HEK293 (cell line): ENCODE measurements around the gene HS3ST5.
A peak's percentile ranks its signal among the peaks of the same experiment; 100 is the strongest.

Source experiments
- CTCF ChIA-PET: fragments of 350-600 bp; formaldehyde crosslinking; extraction: SDS; loops from one replicate; lab custom pipeline; 2021; ENCODE audit warnings: antibody characterized with exemption; lab: Yijun Ruan, JAX
- POLR2A ChIA-PET: fragments of 300-600 bp; formaldehyde crosslinking; extraction: SDS; loops from one replicate; lab custom pipeline; 2020; ENCODE audit warnings: antibody characterized with exemption, inconsistent platforms; lab: Yijun Ruan, JAX
- H3K27ac ChIP-seq: fragments of 200-500 bp; sonication (Bioruptor generic); 2 replicates; pipeline ENCODE4 v1.5.1; 2014; ENCODE audit warnings: low read depth, low read length, control low read depth, inconsistent platforms; ENCODE audit errors: extremely low read depth
- H3K36me3 ChIP-seq, 2 experiments: fragments of 200-500 bp in 1 of 2; sonication (Bioruptor generic) in 1 of 2; 1 replicate in 1 of 2; 2 replicates in 1 of 2; pipeline ENCODE4 v1.5.1; 2014 to 2017; ENCODE audit warnings: inconsistent platforms in 2 of 2, low read length in 2 of 2; ENCODE audit not compliant: control insufficient read depth in 2 of 2, insufficient read depth in 1 of 2
- H3K4me1 ChIP-seq: fragments of 200-500 bp; sonication (Bioruptor generic); 2 replicates; pipeline ENCODE4 v1.5.1; 2014; ENCODE audit warnings: mild to moderate bottlenecking, low read length, inconsistent platforms; ENCODE audit not compliant: control insufficient read depth, insufficient read depth
- H3K4me3 ChIP-seq: 2 replicates; pipeline ENCODE4 v1.5.1; 2011; ENCODE audit warnings: low read depth, mild to moderate bottlenecking, control low read depth, low read length, moderate library complexity
- H3K9me3 ChIP-seq: fragments of 200-500 bp; sonication (Bioruptor generic); 2 replicates; pipeline ENCODE4 v1.5.1; 2014; ENCODE audit warnings: low read depth, low read length, inconsistent platforms; ENCODE audit not compliant: control insufficient read depth, insufficient read depth
- BCL11A ChIP-seq: fragments of 450-650 bp; formaldehyde crosslinking; IDR thresholded peaks from 2 replicates; pipeline ENCODE4 v1.5.1; 2016; ENCODE audit warnings: low read depth, missing biosample characterization, missing genetic modification characterization
- FEZF1 ChIP-seq: fragments of 450-650 bp; formaldehyde crosslinking; IDR thresholded peaks from 2 replicates; pipeline ENCODE4 v1.5.1; 2016; ENCODE audit warnings: missing biosample characterization, missing genetic modification characterization
- GLI2 ChIP-seq: fragments of 450-650 bp; formaldehyde crosslinking; IDR thresholded peaks from 2 replicates; pipeline ENCODE4; 2017; ENCODE audit warnings: missing biosample characterization, missing genetic modification characterization, low read depth, borderline replicate concordance
- KLF17 ChIP-seq: fragments of 450-650 bp; formaldehyde crosslinking; IDR thresholded peaks from 2 replicates; pipeline ENCODE4 v1.5.1; 2016; ENCODE audit warnings: missing biosample characterization, missing genetic modification characterization
- KLF9 ChIP-seq: fragments of 450-650 bp; formaldehyde crosslinking; IDR thresholded peaks from 2 replicates; pipeline ENCODE4 v1.5.1; 2016; ENCODE audit warnings: missing biosample characterization, missing genetic modification characterization, low read depth
- MYNN ChIP-seq: fragments of 450-650 bp; formaldehyde crosslinking; IDR thresholded peaks from 2 replicates; pipeline ENCODE4 v1.5.1; 2016; ENCODE audit warnings: missing biosample characterization, missing genetic modification characterization, borderline replicate concordance
- REPIN1 ChIP-seq: fragments of 450-650 bp; formaldehyde crosslinking; IDR thresholded peaks from 2 replicates; pipeline ENCODE4 v1.5.1; 2017; ENCODE audit warnings: missing biosample characterization, missing genetic modification characterization, low read depth
- WT1 ChIP-seq: fragments of 450-650 bp; formaldehyde crosslinking; IDR thresholded peaks from 2 replicates; pipeline ENCODE4 v1.5.1; 2016; ENCODE audit warnings: missing biosample characterization, missing genetic modification characterization
- ZFHX2 ChIP-seq: fragments of 450-650 bp; formaldehyde crosslinking; conservative IDR thresholded peaks from 2 replicates; pipeline ENCODE4 v1.5.1; 2016; ENCODE audit warnings: missing biosample characterization, missing genetic modification characterization
- ZNF18 ChIP-seq: fragments of 450-650 bp; formaldehyde crosslinking; IDR thresholded peaks from 2 replicates; pipeline ENCODE4 v1.5.1; 2016; ENCODE audit warnings: missing biosample characterization, missing genetic modification characterization
- ZNF2 ChIP-seq: fragments of 450-650 bp; formaldehyde crosslinking; IDR thresholded peaks from 2 replicates; pipeline ENCODE4 v1.5.1; 2016; ENCODE audit warnings: missing biosample characterization, missing genetic modification characterization
- ZNF202 ChIP-seq: fragments of 450-650 bp; formaldehyde crosslinking; IDR thresholded peaks from 2 replicates; pipeline ENCODE4 v1.5.1; 2016; ENCODE audit warnings: missing biosample characterization, missing genetic modification characterization, borderline replicate concordance
- ZNF223 ChIP-seq: fragments of 450-650 bp; formaldehyde crosslinking; IDR thresholded peaks from 2 replicates; pipeline ENCODE4 v1.5.1; 2016; ENCODE audit warnings: missing biosample characterization, missing genetic modification characterization
- ZNF335 ChIP-seq: fragments of 450-650 bp; formaldehyde crosslinking; conservative IDR thresholded peaks from 2 replicates; pipeline ENCODE4 v1.5.1; 2016; ENCODE audit warnings: missing biosample characterization, missing genetic modification characterization
- ZNF350 ChIP-seq: fragments of 450-650 bp; formaldehyde crosslinking; IDR thresholded peaks from 2 replicates; pipeline ENCODE4 v1.5.0; 2017; ENCODE audit warnings: missing biosample characterization, mild to moderate bottlenecking, missing genetic modification characterization
- ZNF394 ChIP-seq: fragments of 450-650 bp; formaldehyde crosslinking; IDR thresholded peaks from 2 replicates; pipeline ENCODE4 v1.5.1; 2016; ENCODE audit warnings: missing biosample characterization, missing genetic modification characterization, mild to moderate bottlenecking, moderate library complexity, borderline replicate concordance
- ZNF426 ChIP-seq: fragments of 450-650 bp; formaldehyde crosslinking; IDR thresholded peaks from 2 replicates; pipeline ENCODE4 v1.5.1; 2017; ENCODE audit warnings: missing biosample characterization, missing genetic modification characterization, mild to moderate bottlenecking, inconsistent platforms, moderate library complexity
- ZNF510 ChIP-seq: fragments of 450-650 bp; formaldehyde crosslinking; IDR thresholded peaks from 2 replicates; pipeline ENCODE4 v1.5.1; 2018; ENCODE audit warnings: mild to moderate bottlenecking, missing genetic modification characterization, missing biosample characterization; ENCODE audit not compliant: insufficient replicate concordance
- ZNF571 ChIP-seq: fragments of 450-650 bp; formaldehyde crosslinking; IDR thresholded peaks from 2 replicates; pipeline ENCODE4 v1.5.0; 2017; ENCODE audit warnings: missing biosample characterization, missing genetic modification characterization
- ZNF692 ChIP-seq: fragments of 450-650 bp; formaldehyde crosslinking; IDR thresholded peaks from 2 replicates; pipeline ENCODE4 v1.5.1; 2016; ENCODE audit warnings: missing biosample characterization, missing genetic modification characterization
- ZNF837 ChIP-seq: fragments of 450-650 bp; formaldehyde crosslinking; IDR thresholded peaks from 2 replicates; pipeline ENCODE4 v1.5.1; 2016; ENCODE audit warnings: missing biosample characterization, missing genetic modification characterization
- ZSCAN5A ChIP-seq: fragments of 450-650 bp; formaldehyde crosslinking; IDR thresholded peaks from 2 replicates; pipeline ENCODE4 v1.5.1; 2016; ENCODE audit warnings: missing biosample characterization, missing genetic modification characterization

Gene HS3ST5

GRCh38 chr6:114339706-114340105, 3.1 kb downstream of the HS3ST5 start:
- H3K36me3 ChIP-seq = no peaks in the 10 kb centered on the region
- peaks cover 12% of the 10 kb centered on the region for H3K4me1 ChIP-seq
- ChIA-PET POLR2A (no interaction called here), CTCF (interaction anchor here (1.1 kb wide), 1 partner anchor 345 kb away, joined by 3 read pairs; no protein-coding TSS in a partner anchor)
- no peak overlapping the region for H3K27ac ChIP-seq
- no peaks in the 10 kb centered on the region for H3K9me3 ChIP-seq
- no peak for TF ChIP-seq ZNF335 (tag by site-specific recombination)
- no peak for TF ChIP-seq ZNF350 (tag by site-specific recombination)
- peak; percentile 56; the same call in 1 of the 2 replicates for TF ChIP-seq ZFHX2 (tag by site-specific recombination)
- no peak for TF ChIP-seq GLI2 (tag by site-specific recombination)
- TF ChIP-seq ZNF2 (tag by site-specific recombination) = no peak
- TF ChIP-seq WT1 (tag by site-specific recombination) = peak; percentile 87
- no peak for TF ChIP-seq BCL11A (tag by site-specific recombination)
- TF ChIP-seq, all 188 proteins: peak for 2
- no peak overlapping the region for H3K4me3 ChIP-seq

GRCh38 chr6:114334237-114334636, 8.6 kb downstream of the HS3ST5 start:
- no peak for TF ChIP-seq REPIN1
- no peak for TF ChIP-seq ZNF202
- TF ChIP-seq ZNF426 = no peak
- no peak for TF ChIP-seq KLF17 (tag by site-specific recombination)
- no peak for TF ChIP-seq ZNF571 (tag by site-specific recombination)
- no peak for TF ChIP-seq ZNF837
- no peak for TF ChIP-seq ZSCAN5A
- no peak for TF ChIP-seq ZNF223 (tag by site-specific recombination)
- no peak for TF ChIP-seq WT1 (tag by site-specific recombination)
- TF ChIP-seq MYNN (tag by site-specific recombination) = no peak
- no peak for TF ChIP-seq ZNF692 (tag by site-specific recombination)
- TF ChIP-seq ZNF18 (tag by site-specific recombination) = no peak
- TF ChIP-seq ZNF394 (tag by site-specific recombination) = no peak
- TF ChIP-seq KLF9 (tag by site-specific recombination) = no peak
- no peak for TF ChIP-seq ZNF510 (tag by site-specific recombination)
- no peak for TF ChIP-seq FEZF1 (tag by site-specific recombination)
- Histone ChIP-seq H3K27ac (no peak overlapping the region), H3K9me3 (no peaks in the 10 kb centered on the region), H3K36me3 (no peaks in the 10 kb centered on the region), H3K4me3 (no peak overlapping the region), H3K4me1 (no peaks in the 10 kb centered on the region)
- ChIA-PET CTCF (no interaction called here), POLR2A (interaction anchor here (1.0 kb wide), 1 partner anchor 9 kb away, joined by 3 read pairs; the partner anchor contains the start of gene HS3ST5)
